GM19035 (cell line): Measurements from ENCODE around the gene TMED10.
"Not testable (repeated sequence)": the region's sequence is repeated elsewhere in the genome, so short reads cannot be mapped to it uniquely, and the experiment has no call there.

ENCODE experiments used
- ATAC-seq: cut with Tn5 transposase; IDR thresholded peaks from one replicate; pipeline ENCODE4 v1.9.1; 2021; ENCODE audit not compliant: unreplicated experiment

TMED10 gene

DNA sequence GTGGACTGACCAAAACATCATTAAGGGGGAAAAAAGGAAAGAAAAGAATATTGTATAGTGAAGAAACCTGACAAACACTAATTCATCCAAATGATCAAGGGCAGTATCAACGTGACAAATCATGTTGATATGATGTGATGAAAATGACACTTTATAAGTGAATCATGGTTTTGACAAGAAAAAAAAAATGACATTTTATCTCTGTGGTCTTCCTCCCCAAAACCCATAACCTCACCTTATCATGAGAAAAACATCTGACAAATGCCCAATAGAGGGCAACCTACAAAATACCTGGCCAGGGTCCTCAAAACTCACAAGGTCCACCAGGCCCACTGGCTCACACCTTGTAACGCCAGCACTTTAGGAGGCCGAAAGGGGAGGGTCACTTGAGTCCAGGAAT lies 13.8 kb downstream of the TMED10 start:
- no peak for ATAC-seq

DNA sequence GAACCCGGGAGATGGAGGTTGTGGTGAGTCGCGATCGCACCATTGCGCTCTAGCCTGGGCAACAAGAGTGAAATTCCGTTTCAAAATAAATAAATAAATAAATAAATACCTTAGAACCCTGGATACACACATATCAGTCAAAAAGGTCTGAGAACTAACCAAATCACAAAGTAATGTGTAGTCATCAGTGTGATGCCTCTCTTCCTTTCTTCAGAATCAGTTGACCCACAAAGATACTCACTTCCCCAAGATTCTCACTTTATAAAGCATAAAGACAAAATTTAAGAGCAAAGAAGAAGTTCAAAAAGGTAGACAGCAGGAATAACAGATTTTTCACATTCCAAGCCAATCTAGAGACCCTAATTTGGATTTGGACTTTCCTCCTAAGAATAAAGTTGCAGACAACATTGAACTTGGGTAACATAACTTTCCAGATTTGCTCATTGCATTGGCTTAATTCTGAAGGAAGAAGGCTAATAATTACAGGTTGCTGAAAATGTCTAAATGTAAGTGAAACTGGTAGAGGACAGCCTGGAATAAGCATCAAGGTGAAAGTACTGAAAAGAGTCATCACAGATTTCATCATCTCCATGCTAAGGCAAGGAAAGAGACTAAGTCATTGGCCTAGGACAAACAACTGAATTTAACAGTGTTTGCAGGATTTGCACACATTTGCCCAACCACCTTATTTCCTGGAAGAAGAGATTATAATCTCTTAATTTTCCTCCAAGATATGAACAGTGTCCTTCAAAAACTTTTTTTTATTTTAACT lies 17.4 kb downstream of the TMED10 start:
- no peak for ATAC-seq

DNA sequence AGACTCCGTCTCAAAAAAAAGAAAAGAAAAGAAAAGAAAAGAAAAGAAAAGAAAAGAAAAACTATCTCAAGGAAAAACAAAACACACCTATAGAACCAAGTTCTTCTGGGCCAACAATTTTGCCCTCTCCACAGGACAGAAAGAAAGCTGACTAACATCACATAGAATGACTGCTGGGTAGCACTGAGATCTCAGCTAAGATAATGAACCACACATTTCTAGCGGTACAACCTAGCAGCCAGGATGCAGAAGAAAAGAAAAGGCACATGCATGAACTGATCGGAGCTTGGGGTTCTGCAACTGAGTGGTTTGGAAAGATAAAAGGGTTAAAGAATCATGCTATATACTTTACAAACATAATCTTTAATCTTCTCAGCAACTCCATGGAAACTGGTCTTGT lies 19.5 kb downstream of the TMED10 start:
- no peak for ATAC-seq

DNA sequence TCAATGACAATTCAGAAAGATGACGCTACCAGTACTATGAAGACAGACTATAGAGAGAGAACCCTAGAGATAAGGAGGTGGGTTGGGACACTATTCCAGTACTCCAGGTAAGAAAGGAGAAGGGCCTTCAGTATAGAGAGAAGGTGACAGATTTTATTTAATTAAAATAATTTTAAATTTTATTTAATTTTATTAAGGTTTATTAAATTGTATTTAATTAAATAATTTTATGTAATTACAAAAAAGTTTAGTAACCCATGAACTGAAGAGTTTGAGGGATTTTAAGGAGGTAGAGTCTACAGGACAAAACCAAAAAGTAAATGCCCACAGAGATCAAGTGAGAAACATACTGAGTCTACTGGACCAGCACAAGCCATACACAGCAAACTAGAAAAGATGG lies 20.3 kb downstream of the TMED10 start:
- no peak for ATAC-seq

DNA sequence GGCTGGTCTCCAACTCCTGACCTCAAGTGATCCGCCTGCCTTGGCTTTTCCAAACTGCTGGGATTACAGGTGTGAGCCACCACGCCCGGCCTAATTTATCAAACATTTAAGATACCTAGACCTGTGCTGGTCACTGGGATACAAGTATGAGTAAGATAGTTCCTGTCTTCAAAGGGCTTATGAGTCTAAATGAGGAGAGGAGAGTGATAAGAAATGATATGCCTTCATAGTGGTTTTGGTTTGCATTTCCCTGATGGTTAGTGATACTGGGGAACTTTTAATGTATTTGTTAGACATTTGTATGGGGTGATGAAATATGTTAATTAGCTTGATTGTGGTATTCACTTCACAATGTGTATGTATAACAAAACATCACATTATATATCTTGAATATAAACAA lies 21.2 kb downstream of the TMED10 start:
- no peak for ATAC-seq

DNA sequence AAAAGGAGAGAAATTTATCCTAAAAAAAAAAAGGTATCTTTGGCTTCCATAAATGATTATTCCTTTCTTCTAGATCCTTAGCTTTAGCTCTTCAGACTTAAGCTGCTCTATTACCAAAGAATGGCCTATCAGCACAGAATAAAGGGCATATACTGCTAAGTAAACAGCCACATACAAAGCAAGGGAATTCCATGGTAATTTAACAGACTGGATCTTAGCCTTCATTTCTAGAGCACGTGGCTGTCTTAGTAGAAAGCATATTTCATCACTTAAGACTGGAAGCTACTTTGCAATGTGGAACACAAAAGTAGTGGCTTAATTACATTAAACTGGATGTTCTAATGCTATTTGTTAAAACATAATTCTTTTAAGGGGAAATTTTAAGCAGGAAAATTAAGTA lies 23.1 kb downstream of the TMED10 start:
- ATAC-seq = no peak

DNA sequence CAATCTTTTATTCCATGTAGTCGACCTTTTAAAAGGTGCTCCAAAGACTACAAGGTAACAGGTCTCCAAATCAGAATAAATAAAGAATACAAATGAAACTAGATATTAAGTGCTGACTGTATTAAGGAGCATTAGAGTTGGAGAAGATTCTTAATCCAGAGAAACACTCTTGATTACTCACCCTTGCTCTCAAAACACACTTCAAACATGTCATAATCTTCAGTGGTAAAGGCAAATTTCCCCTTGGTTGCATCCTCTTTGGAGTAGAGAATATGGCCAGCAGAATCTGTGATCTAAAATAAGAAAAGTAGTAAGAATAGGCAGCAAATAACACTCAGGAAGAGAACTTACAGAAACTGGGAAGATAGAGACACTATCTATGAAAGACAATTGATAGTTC lies 24.6 kb downstream of the TMED10 start:
- no peak for ATAC-seq

DNA sequence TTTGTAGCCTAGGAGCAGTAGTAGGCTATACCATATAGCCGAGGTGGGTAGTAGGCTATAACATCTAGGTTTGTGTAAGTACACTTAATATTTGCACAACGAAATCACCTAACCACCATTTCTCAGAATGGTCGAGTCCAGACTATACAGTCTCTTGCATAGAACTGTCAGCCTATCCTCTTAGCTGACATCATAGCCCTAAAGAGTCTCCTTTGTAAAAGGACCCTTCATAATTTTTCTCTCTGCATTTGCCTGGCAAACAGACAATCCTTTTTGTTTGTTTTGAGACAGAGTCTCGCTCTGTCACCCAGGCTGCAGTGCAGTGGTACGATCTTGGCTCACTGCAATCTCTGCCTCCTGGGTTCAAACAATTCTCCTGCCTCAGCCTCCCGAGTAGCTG lies 25.8 kb downstream of the TMED10 start:
- not testable (repeated sequence) for ATAC-seq

DNA sequence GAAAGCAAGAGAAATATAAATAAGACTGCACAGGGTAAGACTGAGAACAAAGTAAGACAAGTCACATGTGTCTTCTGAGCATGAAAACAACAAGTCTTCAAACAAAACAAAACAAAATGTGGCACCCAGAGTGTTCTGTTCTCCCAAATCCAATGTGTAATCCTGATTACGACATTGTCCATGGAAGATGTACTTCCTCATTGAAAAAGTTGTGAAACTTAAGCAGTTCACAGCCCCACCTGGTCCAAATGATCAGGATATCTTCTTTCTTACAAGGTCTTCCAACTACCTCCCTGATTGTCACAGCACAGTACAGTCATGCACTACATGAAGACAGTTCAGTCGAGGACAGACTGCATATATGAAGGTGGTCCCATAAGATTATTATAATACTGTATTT lies 26.3 kb downstream of the TMED10 start:
- ATAC-seq = no peak

DNA sequence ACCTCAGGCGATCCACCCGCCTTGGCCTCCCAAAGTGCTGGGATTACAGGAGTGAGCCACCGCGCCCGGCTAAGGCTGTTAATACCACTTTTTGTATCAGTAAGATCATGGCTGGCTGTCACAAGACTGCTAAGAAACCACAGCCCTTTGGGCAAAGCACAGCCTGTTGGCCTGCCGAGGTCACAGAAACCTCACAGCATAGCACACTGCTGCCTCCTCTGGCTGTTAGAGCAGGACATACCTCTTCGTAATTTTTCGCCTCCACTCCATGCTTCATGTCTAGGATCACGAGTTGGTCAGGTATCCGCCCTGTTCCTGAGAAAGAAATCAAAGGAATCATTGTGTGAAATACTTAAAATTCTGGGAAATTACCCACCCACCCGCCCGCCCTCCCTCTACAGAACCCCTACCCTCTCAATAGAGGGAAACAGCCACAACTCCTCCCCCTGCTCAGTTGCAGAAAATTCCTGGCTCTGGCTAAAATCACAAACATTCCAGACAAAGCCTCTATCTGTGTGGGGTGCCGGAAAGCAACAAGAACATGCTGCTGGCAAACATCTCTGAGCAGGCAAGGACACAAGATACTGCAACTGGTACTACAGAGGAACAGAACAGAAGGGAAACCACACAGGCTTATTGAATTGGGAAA lies 28.9 kb downstream of the TMED10 start:
- ATAC-seq = no peak

DNA sequence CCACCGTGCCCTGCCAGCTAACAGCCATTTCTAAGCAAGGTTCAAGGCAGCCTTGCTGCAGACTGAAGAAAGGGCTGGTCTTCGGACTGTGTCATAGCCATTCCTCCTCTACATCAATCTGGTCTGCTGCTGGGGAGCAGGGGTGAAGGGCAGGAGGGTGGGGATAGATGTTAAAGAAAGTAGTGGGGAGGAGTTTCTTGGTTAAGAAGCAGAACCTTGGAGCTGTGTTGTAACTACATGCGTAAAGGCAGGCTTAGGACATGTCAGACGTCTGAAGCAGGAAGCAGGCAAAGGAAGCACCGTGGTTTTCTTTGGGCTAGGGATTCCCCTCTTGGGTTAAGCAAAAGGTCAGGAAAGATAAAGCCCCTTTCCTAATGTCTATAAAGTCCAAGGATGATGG lies 31.5 kb downstream of the TMED10 start:
- no peak for ATAC-seq

DNA sequence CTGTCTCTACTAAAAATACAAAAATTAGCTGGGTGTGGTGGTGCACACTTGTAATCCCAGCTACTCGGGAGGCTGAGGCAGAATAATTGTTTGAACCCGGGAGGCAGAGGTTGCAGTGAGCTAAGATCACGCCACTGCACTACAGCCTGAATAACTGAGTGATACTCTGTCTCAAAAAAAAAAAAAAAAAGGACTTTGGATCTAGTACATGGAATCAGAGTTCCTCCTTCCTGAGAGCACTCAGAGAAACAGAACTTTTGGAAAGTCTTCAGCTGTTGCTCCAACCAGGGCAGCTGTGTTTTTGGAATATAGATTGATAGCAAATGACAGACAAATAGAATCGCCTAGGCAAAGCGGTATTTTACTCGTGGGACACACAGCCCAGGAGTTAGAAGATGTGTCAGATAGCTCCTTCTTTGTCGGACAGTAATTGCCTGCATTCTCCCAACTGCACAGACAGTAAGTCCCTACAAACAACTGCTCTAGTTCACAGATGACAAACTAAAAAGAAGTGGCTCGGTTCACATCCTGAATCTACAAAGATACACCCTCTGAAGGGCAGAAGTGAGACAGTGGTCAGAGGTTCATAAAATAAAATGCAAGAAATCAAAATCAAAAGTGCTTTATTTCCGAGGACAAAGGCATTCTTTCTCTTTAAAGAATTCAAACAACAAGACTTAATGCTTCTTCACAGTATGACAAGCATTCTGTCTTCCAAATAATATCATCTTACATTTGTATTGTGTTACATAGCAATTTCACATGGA lies 32.5 kb downstream of the TMED10 start:
- ATAC-seq = no peak

DNA sequence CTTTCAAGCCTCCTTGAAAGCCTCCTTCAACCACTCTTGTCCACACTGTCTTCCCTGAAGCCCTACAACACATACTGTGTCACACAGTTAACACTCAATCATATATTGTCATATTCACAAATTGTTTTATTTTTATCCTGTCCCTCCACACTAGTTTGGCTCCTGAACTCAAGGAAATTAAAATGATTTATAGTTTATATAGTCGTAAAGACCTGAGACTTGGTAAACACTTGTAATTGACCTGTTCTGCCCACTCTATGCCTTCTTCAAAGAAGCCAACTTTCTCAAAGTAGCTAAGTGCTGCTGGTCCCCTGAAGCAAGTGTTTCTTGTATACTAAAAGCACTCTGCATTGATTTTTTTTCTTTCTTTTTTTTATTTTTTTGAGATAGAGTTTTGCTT lies 33.9 kb downstream of the TMED10 start:
- ATAC-seq = no peak

DNA sequence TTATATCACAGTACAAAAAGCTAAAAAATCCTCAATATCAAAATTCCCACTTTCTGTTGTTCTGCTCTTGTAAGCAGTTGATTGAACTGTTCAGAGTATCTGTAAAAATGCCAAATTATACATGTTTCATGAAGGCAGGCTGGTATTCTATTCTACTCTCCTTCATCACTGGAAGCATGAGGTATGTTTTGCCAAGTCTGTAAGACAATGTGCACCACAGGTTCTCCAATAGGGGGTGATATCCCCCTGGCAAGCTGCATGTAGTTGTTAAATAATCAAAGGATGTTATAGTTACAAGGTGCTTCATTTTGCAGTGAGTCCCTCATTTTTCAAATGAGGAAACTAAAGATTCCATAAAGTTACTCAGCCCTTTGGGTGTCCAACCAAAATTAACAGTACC lies 34.4 kb downstream of the TMED10 start:
- no peak for ATAC-seq

DNA sequence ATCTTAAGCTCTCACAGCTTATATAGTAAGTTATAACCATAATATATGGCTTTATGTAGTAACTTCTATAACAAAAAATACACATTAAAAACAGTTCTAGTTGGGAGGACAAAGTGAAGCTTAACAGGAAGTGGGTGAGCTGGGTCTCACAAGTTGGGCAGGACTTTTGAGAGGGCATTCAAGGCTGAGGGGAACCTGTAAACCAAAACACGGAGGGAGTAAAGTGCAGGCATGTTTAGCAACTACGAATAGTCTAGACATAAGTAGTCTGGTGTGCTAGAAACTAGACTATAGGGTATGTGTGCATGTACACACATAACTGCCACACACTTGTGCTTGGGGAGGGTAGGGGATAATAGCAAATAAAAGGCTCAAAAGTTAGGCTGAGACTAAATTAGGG lies 35.4 kb downstream of the TMED10 start:
- no peak for ATAC-seq

DNA sequence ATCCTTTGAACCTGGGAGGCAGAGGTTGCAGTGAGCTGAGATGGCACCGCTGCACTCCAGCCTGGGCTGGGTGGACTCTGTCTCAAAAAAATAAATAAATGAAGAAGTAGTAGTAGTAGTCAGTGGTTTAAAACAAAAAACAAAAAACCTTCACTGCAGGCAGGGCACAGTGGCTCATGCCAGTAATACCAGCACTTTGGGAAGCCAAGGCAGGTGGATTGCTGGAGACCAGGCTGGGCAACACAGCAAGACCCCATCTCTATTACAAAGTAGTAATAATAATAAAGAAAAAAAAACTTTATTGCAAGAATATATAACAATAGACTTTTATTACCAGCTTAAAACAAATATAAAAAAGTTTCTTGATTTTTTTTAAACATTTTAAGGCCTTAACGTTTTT lies 35.8 kb downstream of the TMED10 start:
- ATAC-seq = no peak

DNA sequence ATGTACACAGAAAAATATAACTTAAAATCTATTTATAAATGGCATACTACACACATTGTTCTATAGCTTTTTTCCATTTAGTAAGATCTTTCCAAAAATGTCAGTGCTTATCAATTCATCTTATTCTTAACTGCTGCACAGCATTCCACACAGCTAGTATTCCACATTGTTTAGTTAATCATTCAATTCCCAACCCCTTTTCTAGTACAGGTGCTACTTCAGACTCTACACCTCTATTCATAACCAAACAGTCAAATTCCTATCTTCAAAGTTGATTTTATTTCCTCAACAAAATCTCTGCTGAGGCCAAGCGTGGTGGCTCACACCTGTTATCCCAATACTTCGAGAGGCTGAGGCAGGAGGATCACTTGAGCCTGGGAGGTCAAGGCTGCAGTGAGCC lies 37.2 kb downstream of the TMED10 start:
- ATAC-seq = no peak

DNA sequence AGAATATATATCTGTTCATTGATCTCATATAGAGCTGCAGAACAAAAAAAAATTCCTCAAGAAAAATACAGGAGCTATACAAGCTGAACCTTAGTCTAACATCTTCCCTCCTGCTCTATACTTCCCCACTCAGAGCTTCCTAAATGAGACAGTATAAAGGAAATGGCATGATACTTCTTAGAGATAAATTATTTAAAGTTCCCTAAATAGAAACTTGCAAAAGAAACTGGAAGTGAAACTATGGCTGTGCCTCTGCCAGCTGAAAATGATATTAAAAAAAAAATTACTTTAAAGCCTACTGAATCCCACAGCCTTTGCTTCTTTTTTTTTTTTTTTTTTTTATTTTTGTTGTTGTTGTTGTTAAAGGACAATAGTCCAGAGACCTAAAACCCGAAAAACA lies 37.9 kb downstream of the TMED10 start:
- ATAC-seq = no peak

DNA sequence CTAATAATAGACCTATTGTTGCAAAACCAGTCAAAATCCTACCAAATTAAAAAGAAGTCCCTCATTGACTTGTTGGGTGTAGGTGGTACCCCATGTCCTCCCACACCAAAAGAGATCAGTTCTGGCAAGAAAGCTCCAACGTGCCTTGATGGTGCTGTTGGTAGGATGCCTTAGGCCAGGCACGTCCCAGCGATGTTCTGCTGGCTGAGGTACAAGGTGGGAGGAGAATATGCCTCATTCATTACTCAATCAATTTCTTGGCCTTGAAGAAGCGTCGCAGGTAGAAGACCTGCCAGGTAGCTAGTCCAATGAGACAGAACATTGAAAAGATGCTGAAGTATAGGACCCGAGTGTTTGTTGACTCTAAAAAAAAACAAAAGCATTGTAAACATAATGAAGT lies 41.8 kb downstream of the TMED10 start:
- no peak for ATAC-seq

DNA sequence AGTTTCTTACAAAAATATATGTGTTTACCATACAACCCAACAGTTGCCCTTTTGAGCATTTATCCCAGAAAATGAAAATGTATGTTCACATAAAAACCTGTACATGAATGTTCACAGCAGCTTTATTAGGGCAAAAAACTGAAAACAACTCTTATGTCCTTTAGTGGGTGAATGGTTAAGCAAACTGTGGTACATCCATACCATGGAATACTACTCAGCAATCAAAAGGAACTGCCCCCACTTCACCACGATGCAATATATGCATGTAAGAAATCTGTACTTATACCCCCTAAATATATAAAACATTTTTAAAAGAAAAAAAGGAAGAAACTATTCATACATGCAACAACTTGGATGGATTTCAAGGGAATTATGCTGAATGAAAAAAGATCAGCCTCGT lies 42.8 kb downstream of the TMED10 start:
- no peak for ATAC-seq

DNA sequence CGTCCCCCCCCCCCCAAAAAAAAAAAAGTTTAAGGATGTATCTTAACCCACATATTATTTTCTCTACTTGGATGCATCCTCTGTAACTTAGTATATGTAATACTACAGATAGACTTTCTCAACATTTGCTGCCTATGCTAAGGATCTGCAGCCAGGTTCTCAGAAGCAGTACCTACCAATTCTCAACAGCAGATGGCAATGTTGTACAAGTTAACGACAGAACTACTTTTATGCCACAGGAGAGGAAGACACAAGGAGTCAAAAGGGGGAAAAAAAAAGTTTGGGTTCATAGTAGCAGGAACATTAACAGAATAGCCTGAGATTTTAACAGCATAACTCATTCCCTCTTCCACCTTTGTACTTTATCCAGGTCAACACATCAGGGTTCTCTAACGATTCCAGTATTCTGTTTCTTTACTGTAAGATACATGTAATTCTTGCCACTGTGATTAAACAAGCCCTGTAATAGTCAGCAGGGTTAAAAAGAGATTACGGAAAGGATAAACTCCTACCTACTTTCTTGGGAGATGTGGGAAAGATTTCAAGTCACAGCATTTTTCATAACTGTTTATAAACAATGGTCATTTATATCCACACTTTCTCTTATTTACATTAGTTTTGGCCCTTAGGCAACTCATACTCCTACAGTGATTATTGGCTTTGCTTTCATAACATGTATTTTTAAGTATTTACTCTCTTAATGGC lies 43.9 kb downstream of the TMED10 start:
- no peak for ATAC-seq

DNA sequence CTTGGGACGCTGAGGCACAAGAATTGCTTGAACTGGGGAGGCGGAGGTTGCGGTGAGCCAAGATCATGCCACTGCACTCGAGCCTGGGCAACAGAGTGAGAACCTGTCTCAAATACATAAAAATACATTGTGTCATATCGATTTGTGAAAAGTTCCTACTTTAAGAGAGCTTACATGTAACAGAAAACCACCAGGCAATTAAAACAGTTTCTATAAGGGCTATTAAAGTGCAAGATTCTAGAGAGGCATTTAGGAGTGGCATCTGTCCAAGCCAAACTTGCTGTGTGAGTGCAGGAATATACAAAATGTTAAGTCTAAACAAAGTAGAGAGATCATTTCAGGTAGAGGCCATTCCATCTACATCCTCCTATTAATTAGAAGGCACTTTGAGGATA lies 47.8 kb downstream of the TMED10 start:
- ATAC-seq = no peak
